Measurements from ENCODE around the gene PGAP3.

Gene PGAP3

DNA sequence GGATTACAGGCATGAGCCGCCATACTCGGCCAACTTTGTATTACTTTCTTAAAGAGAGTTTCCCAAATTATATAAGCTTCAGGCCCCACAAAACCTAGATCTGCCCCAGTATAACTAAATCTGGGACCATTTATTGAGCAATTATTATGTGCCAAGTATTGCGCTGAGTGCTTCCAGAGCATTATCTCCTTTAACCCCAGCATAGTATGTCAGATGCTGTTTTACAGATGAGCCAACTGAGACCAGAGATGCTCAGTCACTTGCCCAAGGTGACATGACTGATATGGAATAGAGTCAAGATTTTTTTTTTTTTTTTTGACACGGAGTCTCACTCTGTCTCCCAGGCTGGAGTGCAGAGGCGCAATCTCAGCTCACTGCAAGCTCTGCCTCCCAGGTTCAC lies 10.1 kb upstream of the PGAP3 start:
- in situ Hi-C loops (cut with HindIII; ENCODE audit: low sequenced_read_pairs): no loop called here

DNA sequence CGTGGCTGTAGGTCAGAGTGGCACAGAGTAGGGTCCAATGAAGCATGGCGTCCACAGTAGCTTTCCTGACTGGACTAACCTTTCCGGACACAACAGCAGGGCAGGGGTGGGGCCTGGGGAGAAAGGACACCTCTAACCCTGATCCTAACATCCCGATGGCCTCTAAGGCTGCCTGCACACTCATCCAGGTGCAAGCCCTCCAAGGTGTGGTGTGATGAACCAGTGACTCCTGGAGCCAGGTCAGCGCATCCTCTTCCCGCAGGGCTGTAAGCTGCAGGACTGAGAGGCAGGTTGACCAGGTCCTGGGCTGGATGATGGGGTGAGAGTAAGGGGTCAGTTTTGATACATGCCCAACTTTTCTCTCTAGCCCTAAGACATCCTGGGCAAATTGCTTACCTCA lies 8.9 kb upstream of the PGAP3 start:
- in situ Hi-C loops (cut with HindIII; ENCODE audit: low sequenced_read_pairs): no loop called here

GRCh38 chr17:39695089-39695474 lies 7.2 kb upstream of the PGAP3 start:
- in situ Hi-C loops (cut with HindIII; ENCODE audit: low sequenced_read_pairs): no loop called here

DNA sequence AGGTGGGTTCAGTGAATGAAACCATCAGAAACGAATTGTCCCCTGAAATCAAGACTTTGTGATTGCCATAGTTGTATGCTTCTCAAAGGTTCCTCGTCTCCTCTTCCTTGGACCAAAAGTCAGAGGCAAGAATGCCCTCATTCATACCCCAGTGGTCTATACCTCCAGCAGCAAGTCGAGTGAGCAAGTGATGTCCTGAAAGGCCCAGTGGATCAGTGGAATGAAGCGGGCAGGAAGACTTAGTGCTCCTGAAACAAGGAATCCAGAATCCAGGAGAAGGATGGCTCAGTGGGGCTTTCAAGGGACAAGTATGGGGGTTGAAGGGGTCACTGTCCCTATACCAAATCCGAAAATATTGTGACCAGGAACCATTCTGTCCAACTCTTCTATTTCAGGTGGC lies 6.7 kb upstream of the PGAP3 start:
- in situ Hi-C loops (cut with HindIII; ENCODE audit: low sequenced_read_pairs): no loop called here

DNA sequence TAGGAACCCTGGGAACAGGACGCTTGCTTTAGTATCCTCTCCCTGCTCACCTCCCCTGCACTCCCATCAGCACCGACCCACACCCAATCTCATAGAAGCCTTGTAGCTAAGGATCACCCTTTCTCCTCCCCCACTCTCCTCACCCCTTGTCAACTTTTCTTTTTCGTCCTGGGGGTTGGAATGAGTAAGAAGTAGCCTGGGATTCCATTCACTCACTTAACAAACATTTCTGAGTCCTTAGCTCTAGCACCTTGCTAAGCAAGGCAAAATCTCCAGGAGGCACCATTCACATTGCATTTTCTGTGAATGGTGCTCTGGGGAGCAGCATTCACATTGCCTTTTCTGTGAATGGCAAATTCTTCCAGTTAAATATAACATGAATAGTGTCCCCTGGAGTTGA lies 1.1 kb upstream of the PGAP3 start:
- in situ Hi-C loops (cut with HindIII; ENCODE audit: low sequenced_read_pairs): loop anchor here (5.0 kb wide), 2 partner anchors 52 to 53 kb away; partner anchors contain the start of gene STARD3

GRCh38 chr17:39688475-39688835 lies 598 bp upstream of the PGAP3 start:
- in situ Hi-C loops (cut with HindIII; ENCODE audit: low sequenced_read_pairs): loop anchor here (5.0 kb wide), 2 partner anchors 51 to 54 kb away; partner anchors contain the start of gene STARD3

- in situ Hi-C loops (cut with HindIII; ENCODE audit: low sequenced_read_pairs): loop anchor here (5.0 kb wide), 2 partner anchors 50 to 55 kb away; partner anchors contain the start of gene STARD3
Observed at GRCh38 chr17:39687101-39687545, 734 bp downstream of the PGAP3 start.

- in situ Hi-C loops (cut with HindIII; ENCODE audit: low sequenced_read_pairs): loop anchor here (5.0 kb wide), 2 partner anchors 47 to 58 kb away; partner anchors contain the start of gene STARD3
Observed at GRCh38 chr17:39684369-39685192, 3.3 kb downstream of the PGAP3 start.

DNA sequence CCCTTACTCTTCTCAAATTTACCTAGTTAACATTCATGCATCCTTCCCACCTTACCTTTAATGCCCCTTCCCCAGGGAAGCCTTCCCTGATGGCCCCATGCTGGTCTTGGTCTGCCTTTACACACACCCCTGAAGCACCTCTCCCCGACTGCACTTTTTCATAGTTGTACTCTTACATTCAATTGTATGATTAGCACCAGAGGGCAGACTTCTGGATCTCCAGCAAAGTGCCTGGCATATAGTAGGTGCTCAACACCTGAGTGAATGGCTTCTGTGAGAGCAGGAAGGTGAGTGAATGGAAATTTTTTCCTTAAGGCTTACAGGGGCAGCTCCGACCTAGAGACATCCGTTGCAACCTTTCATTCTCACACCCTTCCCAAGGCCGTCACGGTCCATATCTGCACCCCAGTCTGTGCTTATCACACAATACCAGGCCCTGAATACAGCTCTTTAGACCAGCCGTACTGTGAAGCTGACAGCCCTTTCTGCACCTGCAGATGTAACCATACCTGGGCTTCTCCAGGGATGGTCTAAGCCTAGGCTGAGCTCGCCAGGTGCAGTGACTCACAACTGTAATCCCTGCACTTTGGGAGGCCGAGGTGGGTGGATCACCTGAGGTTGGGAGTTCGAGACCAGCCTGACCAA lies 4.4 kb downstream of the PGAP3 start:
- in situ Hi-C loops (cut with HindIII; ENCODE audit: low sequenced_read_pairs): no loop called here

- in situ Hi-C loops (cut with HindIII; ENCODE audit: low sequenced_read_pairs): loop anchor here (10.0 kb wide), 1 partner anchor 65 kb away; no protein-coding TSS in a partner anchor
Observed at GRCh38 chr17:39679521-39680192, 8.2 kb downstream of the PGAP3 start.

GRCh38 chr17:39678340-39679116 lies 9.3 kb downstream of the PGAP3 start:
- in situ Hi-C loops (cut with HindIII; ENCODE audit: low sequenced_read_pairs): loop anchor here (10.0 kb wide), 1 partner anchor 64 kb away; no protein-coding TSS in a partner anchor

GRCh38 chr17:39677542-39678339 lies 10.1 kb downstream of the PGAP3 start:
- in situ Hi-C loops (cut with HindIII; ENCODE audit: low sequenced_read_pairs): loop anchor here (10.0 kb wide), 1 partner anchor 63 kb away; no protein-coding TSS in a partner anchor

- in situ Hi-C loops (cut with HindIII; ENCODE audit: low sequenced_read_pairs): loop anchor here (10.0 kb wide), 1 partner anchor 62 kb away; no protein-coding TSS in a partner anchor
Observed at GRCh38 chr17:39677072-39677471, 10.8 kb downstream of the PGAP3 start.

DNA sequence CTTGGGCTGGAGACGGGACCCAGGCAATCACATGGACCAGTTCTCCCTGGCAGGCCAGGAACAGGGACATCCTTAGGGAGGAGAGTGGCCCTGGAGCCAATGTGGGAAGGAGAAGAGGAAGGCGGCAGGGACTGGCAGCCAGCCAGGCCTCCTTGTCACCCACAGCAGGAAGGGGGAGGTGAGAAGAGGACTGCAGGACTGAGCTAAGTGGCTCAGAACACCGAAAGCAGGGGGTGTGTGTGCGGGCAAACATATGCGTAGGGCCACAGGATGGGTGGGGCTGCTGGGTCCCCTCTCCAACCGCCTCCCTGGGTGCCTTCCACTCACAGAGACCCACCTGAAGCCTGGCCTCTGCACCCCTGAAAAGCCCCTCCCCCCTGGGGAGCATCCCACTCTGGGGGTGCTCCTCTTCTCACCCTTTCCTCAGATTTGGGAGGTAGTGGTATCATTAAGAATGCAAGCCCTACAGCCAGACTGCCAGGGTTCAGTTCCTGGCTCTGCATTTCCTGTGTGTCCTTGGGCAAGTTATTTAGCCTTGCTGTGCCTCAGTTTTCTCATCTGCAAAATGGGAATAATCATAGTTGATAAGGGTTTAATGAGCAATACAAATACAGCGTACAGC lies 11.5 kb downstream of the PGAP3 start:
- in situ Hi-C loops (cut with HindIII; ENCODE audit: low sequenced_read_pairs): loop anchor here (10.0 kb wide), 1 partner anchor 62 kb away; no protein-coding TSS in a partner anchor

DNA sequence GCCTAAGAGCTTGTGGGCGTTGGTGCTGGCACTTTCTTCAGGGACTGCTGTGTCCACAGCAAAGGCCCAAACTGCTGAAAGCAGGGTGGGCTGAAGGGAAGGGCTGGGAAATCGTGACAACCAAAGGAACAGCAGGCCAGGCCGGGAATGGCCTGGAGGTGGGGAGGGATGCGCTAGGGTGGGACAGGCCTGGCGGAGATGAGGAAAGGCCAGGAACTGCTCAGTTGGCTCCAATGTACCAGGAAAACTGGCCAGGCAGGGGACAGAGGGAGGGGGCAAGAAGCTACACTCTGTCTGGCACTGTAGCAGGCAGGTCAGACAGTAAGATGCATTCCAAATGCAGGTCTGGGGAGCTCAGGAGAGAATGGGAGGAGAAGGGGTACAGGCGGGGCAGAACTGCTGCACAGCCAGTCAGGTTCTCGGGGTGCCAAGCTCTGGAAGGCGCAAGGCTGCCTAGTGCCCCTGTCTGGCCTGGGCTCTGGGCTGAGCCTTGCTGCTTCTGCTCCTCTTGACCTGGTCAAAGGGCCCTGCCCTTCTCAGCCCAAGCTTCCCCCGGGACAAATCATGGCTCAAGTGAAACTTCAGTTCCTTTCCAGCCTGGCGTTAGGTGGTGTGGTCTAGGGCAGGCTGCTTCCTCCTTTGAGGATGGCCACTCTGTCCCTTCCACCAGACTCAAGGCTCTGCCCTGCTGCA lies 12.3 kb downstream of the PGAP3 start:
- in situ Hi-C loops (cut with HindIII; ENCODE audit: low sequenced_read_pairs): loop anchor here (10.0 kb wide), 1 partner anchor 61 kb away; no protein-coding TSS in a partner anchor

- in situ Hi-C loops (cut with HindIII; ENCODE audit: low sequenced_read_pairs): loop anchor here (10.0 kb wide), 1 partner anchor 60 kb away; no protein-coding TSS in a partner anchor
Observed at GRCh38 chr17:39674702-39675389, 13.0 kb downstream of the PGAP3 start.

- in situ Hi-C loops (cut with HindIII; ENCODE audit: low sequenced_read_pairs): loop anchor here (10.0 kb wide), 1 partner anchor 59 kb away; no protein-coding TSS in a partner anchor
Observed at GRCh38 chr17:39674179-39674578, 13.7 kb downstream of the PGAP3 start.
